Effector memory CD8-positive, alpha-beta T cell (primary cell): ENCODE data around the gene THBS3.
A peak's percentile ranks its signal among the peaks of the same experiment; 100 is the strongest.
"Not testable (repeated sequence)": the region's sequence is repeated elsewhere in the genome, so short reads cannot be mapped to it uniquely, and the experiment has no call there.

ENCODE experiments used
- ATAC-seq: fragments of 150-1000 bp; cut with Tn5 transposase; replicated peaks from 2 replicates; pipeline ENCODE4 v1.10.0; 2021; ENCODE audit warnings: mild to moderate bottlenecking, moderate library complexity
- DNase-seq, 3 experiments: peaks; one replicate each; pipeline ENCODE4 v3.0.0; 2021
- H3K27ac Mint-ChIP-seq, 2 donors: one replicate each; pipeline ENCODE4 v1.8.0; 2022; ENCODE audit warnings: mild to moderate bottlenecking in 2 of 2, mixed read lengths in 2 of 2, moderate library complexity in 2 of 2
- H3K27me3 Mint-ChIP-seq, 2 donors: one replicate each; pipeline ENCODE4 v1.8.0; 2022; ENCODE audit warnings: mixed read lengths in 2 of 2
- H3K36me3 Mint-ChIP-seq: one replicate; pipeline ENCODE4 v1.8.0; 2022; ENCODE audit warnings: mild to moderate bottlenecking, moderate library complexity, mixed read lengths; ENCODE audit not compliant: insufficient read depth
- H3K4me1 Mint-ChIP-seq, 2 donors: one replicate each; pipeline ENCODE4 v1.8.0; 2022; ENCODE audit warnings: low read depth in 2 of 2, mixed read lengths in 2 of 2
- H3K4me3 Mint-ChIP-seq, 2 donors: one replicate each; pipeline ENCODE4 v1.8.0; 2022; ENCODE audit warnings: mild to moderate bottlenecking in 2 of 2, mixed read lengths in 2 of 2, moderate library complexity in 2 of 2
- H3K9me3 Mint-ChIP-seq, 2 donors: one replicate each; pipeline ENCODE4 v1.8.0; 2022; ENCODE audit warnings: mixed read lengths in 2 of 2

The THBS3 gene

GRCh38 chr1:155175281-155175926, 32.3 kb downstream of the THBS3 start:
- peak overlapping the region; percentile 99 for H3K4me3 Mint-ChIP-seq
- no peaks in the 10 kb centered on the region for H3K27me3 Mint-ChIP-seq
- no peak for DNase-seq
- ATAC-seq: no peak
- no peaks in the 10 kb centered on the region for H3K9me3 Mint-ChIP-seq
- H3K36me3 Mint-ChIP-seq: peaks cover 41% of the 10 kb centered on the region
- H3K27ac Mint-ChIP-seq: peak overlapping the region in 1 of 2 donors; percentile 99
- peaks cover 36 to 37% of the 10 kb centered on the region in 2 donors for H3K4me1 Mint-ChIP-seq

DNA sequence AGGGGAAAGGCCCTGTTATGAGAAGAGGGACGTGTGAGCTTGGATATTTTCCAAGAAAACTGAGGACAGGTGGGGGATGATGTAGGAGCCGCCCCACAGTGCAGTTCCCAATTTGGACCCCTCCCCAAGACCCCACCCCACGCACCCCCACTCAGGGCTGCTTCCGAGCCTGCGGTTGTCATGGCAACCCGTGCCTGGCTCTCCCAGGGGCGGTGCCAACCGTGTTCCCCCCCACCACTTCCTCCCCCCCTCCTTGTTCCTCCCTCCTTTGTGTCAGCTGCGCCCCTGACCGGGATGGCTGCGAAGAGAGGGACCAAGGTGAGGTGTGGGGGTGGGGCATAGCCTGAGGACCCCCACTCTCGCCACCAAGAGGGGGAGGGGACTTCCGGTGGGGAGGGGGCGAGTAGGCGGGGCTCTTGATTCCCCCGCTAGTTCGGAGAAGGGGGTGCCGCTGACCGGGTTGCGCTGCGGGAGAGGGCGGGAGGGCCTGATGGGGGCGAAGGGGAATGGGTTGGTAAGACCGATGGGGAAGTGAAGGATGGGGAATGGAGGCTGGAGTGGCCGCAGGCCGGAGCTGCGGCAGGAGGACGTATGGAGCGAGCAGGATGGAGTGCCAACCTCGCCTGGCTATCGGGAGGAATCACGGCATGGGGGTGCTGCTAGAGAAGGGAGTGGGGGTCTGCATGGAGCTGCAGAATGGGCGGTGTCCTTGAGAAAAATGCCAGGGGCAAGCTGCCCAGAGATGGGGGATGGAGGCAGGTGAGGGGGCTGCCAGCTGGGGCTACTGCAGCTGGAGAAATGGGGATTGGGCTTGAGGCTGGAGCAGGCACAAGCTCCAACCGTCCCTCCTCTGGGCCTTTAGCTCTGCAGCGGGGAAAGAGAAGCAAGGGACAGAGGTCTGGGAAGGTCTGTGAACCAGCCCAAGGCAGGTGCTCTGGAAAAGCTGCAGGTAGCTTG, 33.1 kb downstream of the THBS3 start:
- peaks cover 37 to 38% of the 10 kb centered on the region in 2 donors for H3K4me1 Mint-ChIP-seq
- H3K9me3 Mint-ChIP-seq: no peaks in the 10 kb centered on the region
- H3K36me3 Mint-ChIP-seq: peaks cover 42% of the 10 kb centered on the region
- peak overlapping the region; percentile 99 for H3K4me3 Mint-ChIP-seq
- peak; percentile 34 to 38 (median 34) for DNase-seq
- no peaks in the 10 kb centered on the region for H3K27me3 Mint-ChIP-seq
- peak; percentile 4 for ATAC-seq
- H3K27ac Mint-ChIP-seq: peak overlapping the region; percentile 78 to 99

DNA sequence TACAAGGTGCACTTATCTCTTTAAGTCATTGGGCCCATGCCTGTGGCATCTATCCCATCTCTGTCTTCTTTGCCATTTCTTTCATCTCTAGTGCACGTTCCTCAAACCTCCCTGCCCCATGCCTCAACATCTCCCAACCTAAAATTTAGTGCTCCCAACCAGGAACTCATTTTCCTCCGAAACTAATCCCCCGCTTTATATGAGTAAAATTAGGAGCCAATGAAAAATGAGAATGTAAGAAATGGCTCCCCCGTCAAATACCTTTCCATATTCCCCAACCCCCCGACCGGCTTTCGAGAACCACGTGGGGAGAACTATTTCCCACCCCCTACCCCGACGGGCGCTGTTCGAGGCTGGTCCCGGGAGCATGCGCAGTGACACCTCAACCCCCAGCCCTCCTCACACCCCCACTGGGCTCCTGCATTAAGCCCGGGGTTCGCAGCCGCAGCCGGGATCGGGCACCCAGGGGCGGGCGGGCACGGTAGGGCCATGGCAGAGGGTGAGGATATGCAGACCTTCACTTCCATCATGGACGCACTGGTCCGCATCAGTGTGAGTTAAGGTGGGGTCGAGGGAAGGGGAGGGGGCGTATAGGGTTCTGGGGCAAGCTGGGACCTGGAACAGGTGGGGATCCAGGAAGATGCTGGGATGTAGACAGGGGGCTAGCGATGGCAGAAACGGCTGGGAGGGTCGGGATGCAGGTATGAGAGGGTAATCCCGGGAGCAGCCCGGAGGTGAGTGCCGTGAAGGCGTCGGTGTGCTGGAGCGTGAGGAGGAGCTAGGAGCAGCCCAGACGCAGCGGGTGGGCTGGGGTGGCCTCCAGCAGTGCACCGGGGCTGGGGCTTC, 34.0 kb downstream of the THBS3 start, which contains the start of gene TRIM46:
TSS of gene TRIM46 (plus strand) at position 372 of the 846 bp plus-strand sequence. CDS start at position 490, 118 bp downstream.
- Mint-ChIP-seq H3K27ac (peak within 1 kb of the TSS; percentile 99), H3K9me3 (no peaks in the 10 kb centered on the region), H3K4me1 (peaks cover 38% of the 10 kb centered on the region in 2 donors), H3K4me3 (peak within 1 kb of the TSS; percentile 99), H3K27me3 (no peaks in the 10 kb centered on the region), H3K36me3 (peaks cover 45% of the 10 kb centered on the region)
- peak; percentile 16 for ATAC-seq
- no peak for DNase-seq

DNA sequence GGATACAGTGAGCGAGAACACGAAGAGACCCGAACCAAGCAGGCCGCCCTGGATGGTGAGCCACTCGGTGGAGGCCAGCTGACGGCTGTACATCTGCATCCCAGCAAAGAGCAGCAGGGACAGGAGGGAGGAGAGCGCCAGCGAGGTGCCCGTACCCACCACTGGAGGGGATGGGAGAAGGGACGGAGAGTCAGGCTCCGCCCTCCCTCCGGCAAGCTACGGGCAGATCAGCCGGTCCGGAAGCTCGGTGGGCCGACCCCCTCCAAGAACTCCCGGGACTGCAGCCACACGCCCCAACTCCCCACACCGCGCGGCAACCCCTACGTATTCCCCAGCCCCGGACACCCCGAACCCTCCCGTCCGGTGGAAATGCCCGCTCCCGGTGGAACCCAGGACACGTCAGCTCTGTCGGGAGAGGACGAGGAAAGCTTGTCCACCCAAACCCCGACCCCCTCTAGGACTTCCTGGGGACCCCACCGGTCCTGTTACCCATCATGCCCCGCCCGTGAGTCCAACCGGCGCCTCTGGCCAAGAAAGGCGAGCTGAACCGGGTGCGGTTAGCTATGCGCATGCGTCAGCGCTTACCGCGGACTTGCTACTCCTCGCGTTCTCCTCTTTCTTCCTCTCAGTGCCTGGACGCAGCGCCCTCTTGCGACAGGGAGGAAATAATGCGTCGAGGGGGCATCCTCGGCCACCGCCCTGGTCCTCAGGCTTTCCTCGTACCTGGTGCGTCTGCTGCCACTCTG, 34.8 kb downstream of the THBS3 start, which contains the start of gene KRTCAP2:
TSS of gene KRTCAP2 (minus strand) at position 573 of the 746 bp plus-strand sequence. CDS start at position 493, 80 bp downstream.
- Mint-ChIP-seq H3K27ac (peak within 1 kb of the TSS; percentile 99), H3K27me3 (no peaks in the 10 kb centered on the region), H3K4me3 (peak within 1 kb of the TSS; percentile 99), H3K36me3 (peaks cover 44% of the 10 kb centered on the region), H3K9me3 (no peaks in the 10 kb centered on the region), H3K4me1 (peaks cover 39% of the 10 kb centered on the region in 2 donors)
- peak; percentile 89 to 92 (median 92) for DNase-seq
- ATAC-seq: peak; percentile 84

GRCh38 chr1:155171836-155172731, 35.6 kb downstream of the THBS3 start:
- peak overlapping the region; percentile 99 for H3K4me3 Mint-ChIP-seq
- no peak for DNase-seq
- peak overlapping the region; percentile 99 for H3K27ac Mint-ChIP-seq
- no peaks in the 10 kb centered on the region for H3K9me3 Mint-ChIP-seq
- peak; percentile 18 for ATAC-seq
- H3K36me3 Mint-ChIP-seq: peaks cover 45% of the 10 kb centered on the region
- no peaks in the 10 kb centered on the region for H3K27me3 Mint-ChIP-seq
- peaks cover 44% of the 10 kb centered on the region in 2 donors for H3K4me1 Mint-ChIP-seq

GRCh38 chr1:155170806-155171205, 36.9 kb downstream of the THBS3 start:
- H3K4me1 Mint-ChIP-seq: peaks cover 36 to 38% of the 10 kb centered on the region in 2 donors
- DNase-seq (no peak), ATAC-seq (no peak)
- no peak overlapping the region for H3K27ac Mint-ChIP-seq
- no peaks in the 10 kb centered on the region for H3K27me3 Mint-ChIP-seq
- peaks cover 42% of the 10 kb centered on the region for H3K36me3 Mint-ChIP-seq
- H3K9me3 Mint-ChIP-seq: no peaks in the 10 kb centered on the region
- H3K4me3 Mint-ChIP-seq: peak overlapping the region in 1 of 2 donors; percentile 99

DNA sequence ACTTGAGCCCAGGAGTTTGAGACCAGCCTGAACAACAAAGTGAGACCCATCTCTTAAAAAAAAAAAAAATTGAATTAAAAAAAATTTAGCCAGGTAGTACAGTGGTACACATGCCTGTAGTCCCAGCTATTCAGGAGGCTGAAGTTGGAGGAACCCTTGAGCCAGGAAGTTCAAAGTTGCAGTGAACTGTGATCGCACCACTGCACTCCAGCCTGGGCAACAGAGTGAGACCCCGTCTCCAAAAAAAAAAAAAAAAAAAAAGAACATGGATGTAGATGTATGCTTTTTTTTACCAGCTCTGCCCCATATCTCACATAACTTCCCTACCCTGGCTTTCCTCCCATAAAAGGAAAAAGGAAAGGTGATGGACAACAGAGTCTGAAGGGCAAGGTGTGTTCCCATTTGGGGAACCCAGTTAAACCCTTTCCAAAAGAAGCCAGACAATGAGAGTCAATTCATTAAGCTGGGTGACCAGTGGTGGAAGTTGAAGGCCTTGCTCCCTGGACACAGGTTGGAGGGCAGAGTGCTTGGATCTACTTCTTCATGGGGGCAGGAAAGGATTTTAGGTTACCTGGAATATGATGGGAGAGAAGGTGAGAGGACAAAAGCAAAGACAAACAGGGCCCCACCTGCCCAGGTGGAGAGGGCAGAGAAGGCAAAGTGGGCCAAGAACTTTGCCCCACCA, 37.5 kb downstream of the THBS3 start:
- DNase-seq (no peak), ATAC-seq (no peak)
- H3K36me3 Mint-ChIP-seq: peaks cover 42% of the 10 kb centered on the region
- H3K27me3 Mint-ChIP-seq: no peaks in the 10 kb centered on the region
- no peak overlapping the region for H3K4me3 Mint-ChIP-seq
- no peaks in the 10 kb centered on the region for H3K9me3 Mint-ChIP-seq
- H3K27ac Mint-ChIP-seq: no peak overlapping the region
- H3K4me1 Mint-ChIP-seq: peaks cover 36 to 38% of the 10 kb centered on the region in 2 donors

DNA sequence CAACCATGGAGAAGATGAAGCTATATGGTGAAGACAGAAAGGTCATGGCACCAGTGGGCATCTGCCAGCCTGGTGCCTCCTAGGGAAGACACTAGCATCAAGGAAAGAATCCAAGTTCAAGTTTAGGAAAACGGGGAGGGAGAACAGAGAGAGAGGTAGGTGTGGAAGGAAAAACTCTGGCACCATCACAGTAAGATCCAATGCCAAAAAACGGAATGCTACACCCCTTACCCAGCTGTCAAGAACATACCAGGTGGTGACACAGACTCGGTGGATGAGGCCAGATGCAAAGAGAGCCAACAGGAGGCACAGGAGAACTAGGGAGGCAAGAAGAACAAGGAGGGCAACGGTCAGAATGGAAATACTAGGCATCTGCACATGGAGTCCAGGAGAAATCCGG, 38.2 kb downstream of the THBS3 start:
- ATAC-seq (no peak), DNase-seq (no peak)
- Mint-ChIP-seq H3K27ac (no peak overlapping the region), H3K36me3 (peaks cover 39% of the 10 kb centered on the region), H3K27me3 (no peaks in the 10 kb centered on the region), H3K9me3 (no peaks in the 10 kb centered on the region), H3K4me3 (no peak overlapping the region), H3K4me1 (peaks cover 30 to 34% of the 10 kb centered on the region in 2 donors)

DNA sequence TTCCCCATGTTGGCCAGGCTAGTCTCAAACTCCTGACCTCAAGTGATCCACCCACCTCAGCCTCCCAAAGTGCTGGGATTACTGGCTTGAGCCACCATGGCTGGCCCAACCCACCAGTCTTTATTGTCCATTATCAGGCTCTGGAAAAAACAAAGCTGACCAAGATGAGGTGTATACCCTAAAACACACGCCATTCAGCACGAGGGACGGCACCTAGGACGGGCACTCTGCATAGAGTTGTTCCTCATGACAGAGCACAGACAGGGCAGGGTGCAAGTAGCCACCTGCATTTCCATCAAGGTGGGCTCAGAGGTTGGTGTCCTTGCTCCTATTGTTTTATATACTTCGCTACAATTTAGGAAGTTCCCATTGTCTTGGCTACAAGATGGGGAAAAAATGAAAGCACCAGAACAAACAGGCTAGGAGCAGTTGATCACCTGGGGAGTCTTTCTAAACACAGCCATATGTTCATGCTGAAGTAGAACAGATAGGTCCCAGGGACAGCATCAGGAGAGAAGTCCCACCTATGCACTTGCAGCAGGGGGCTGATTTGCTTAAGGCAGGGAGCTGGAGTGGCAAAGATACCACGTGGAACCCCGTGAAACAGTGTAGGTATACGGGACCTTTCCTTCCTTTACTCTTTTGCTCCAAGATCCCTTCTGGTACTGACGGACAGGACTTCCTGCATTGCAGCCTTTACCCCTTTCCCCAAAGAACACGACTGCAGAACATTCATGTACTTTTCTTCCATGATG, 39.1 kb downstream of the THBS3 start:
- no peak overlapping the region for H3K4me3 Mint-ChIP-seq
- peaks cover 37% of the 10 kb centered on the region for H3K36me3 Mint-ChIP-seq
- DNase-seq (no peak), ATAC-seq (no peak)
- H3K27ac Mint-ChIP-seq: no peak overlapping the region
- H3K4me1 Mint-ChIP-seq: peaks cover 24 to 28% of the 10 kb centered on the region in 2 donors
- no peaks in the 10 kb centered on the region for H3K27me3 Mint-ChIP-seq
- H3K9me3 Mint-ChIP-seq: no peaks in the 10 kb centered on the region

DNA sequence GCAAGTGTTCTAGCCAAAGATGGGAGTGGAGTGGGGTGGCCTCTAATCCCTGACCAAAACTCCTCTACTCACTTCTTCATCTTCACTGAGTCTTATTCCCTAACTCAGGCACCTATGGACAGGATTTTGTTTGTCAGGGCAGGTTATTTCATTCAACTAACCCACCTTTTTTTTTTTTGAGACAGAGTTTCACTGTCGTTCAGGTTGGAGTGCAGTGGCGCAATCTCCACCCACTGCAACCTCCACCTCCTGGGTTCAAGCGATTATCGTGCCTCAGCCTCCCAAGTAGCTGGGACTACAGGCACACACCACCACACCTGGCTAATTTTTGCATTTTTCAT, 39.6 kb downstream of the THBS3 start:
- H3K4me1 Mint-ChIP-seq: peaks cover 19 to 23% of the 10 kb centered on the region in 2 donors
- H3K9me3 Mint-ChIP-seq, H3K27me3 Mint-ChIP-seq, ATAC-seq, H3K27ac Mint-ChIP-seq, DNase-seq: not testable (repeated sequence)
- H3K4me3 Mint-ChIP-seq: peak overlapping the region in 1 of 2 donors; percentile 72
- peaks cover 34% of the 10 kb centered on the region for H3K36me3 Mint-ChIP-seq
